Stimulated activated CD4-positive, alpha-beta T cell treated with anti-CD3 and anti-CD28 coated beads, Interleukin-15, amount 100 ng/mL, for 48 hours (primary cell): Measurements from ENCODE around the gene ETV1.
"Not testable (repeated sequence)": the region's sequence is repeated elsewhere in the genome, so short reads cannot be mapped to it uniquely, and the experiment has no call there.

Experiments used
- DNase-seq, 2 donors: peaks; one replicate each; pipeline ENCODE4 v3.0.0-alpha.2; 2020; ENCODE audit warnings: low read depth in 2 of 2

The ETV1 gene

GRCh38 chr7:13932131-13932530, 57.3 kb downstream of the ETV1 start:
- DNase-seq: no peak

- DNase-seq: no peak
Observed at GRCh38 chr7:13921062-13921461, 68.4 kb downstream of the ETV1 start.

DNA sequence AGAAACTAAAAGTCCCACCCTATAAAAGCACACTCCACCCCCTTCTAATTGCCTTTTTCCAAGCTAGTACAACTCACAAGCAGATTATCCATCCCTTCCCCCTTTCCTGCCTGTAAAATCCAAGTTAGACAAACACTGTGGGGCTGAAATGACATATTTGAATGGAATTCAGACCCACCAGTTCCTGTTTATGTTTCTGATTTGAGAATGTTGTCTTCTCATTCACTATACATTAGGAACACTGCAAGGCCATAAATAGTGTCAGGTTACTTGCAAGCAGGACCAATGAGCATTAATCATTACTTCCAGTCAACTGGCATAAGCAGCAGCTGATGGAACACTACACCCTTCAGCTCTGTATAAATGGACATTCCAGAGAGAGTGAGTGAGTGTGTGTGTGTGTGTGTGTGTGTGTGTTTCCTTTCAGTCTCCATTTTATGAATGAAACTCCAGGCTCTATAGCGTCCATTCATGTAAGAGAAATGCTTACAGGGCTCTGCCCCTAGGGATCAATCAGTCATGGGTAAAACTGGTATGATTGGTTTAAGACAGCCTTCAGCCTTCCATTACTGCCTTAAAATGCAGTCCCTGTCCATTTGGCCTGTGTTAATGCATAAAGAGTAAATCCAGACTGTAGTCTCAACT, 69.3 kb downstream of the ETV1 start:
- no peak for DNase-seq

GRCh38 chr7:13918333-13918732, 71.1 kb downstream of the ETV1 start:
- not testable (repeated sequence) for DNase-seq

DNA sequence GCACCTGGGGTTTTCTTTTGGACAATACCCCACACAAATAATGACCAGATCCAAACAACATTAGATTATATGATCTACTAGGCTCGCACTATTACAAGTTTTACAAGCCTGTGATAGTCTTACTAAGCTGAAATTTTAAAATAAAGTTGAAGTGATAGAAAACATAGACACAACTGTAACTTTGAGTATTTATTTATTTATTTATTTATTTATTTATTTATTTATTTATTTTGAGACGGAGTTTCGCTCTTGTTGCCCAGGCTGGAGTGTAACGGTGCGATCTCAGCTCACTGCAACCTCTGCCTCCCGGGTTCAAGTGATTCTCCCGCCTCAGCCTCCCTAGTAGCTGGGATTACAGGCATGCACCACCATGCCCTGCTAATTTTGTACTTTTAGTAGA, 72.4 kb downstream of the ETV1 start:
- not testable (repeated sequence) for DNase-seq

GRCh38 chr7:13915891-13916290, 73.6 kb downstream of the ETV1 start:
- no peak for DNase-seq

DNA sequence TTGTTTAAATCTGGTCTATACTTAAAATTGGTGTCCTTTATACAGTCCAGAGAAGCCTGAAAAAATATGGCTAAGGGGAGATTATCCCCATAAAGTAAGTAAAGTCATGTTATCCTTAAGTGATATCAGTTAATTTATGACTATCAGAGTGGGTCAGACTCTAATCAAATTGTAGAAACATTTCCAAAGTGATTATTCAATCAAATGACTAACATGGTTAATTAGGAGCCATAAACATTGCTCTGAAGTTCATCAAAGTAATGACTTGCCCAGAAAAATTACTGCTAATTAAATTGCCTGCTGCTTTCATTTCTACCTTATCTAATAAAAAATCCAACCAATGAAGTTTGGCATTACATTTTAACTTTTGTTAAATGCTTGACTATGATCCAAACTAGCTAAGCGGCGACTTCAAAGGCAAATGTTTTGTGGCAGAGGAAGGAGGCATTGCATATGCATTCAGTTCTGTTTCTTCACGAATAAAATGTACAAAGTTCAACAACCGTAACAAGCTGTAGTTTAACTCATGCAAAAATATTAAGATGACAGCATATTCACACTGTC, 76.7 kb downstream of the ETV1 start:
- DNase-seq: no peak

DNA sequence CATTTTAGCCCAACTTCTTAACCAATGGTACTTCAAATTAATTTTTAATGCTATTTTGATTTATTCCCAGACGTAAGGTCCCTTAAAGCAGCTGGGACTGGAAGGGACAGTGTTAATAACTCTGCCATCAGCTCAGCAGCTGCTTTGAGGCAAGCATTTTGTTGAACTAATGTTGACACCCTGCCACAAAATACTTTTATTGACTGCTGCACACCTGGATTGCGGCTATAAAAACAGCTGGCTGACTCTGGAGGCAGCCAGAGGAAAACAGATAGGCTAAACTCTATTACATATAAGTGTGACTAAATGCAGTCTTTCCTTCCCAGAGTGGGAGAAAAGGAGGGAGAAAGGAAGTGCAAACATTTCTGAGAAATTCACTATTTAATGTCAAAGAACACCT, 77.6 kb downstream of the ETV1 start:
- no peak for DNase-seq

DNA sequence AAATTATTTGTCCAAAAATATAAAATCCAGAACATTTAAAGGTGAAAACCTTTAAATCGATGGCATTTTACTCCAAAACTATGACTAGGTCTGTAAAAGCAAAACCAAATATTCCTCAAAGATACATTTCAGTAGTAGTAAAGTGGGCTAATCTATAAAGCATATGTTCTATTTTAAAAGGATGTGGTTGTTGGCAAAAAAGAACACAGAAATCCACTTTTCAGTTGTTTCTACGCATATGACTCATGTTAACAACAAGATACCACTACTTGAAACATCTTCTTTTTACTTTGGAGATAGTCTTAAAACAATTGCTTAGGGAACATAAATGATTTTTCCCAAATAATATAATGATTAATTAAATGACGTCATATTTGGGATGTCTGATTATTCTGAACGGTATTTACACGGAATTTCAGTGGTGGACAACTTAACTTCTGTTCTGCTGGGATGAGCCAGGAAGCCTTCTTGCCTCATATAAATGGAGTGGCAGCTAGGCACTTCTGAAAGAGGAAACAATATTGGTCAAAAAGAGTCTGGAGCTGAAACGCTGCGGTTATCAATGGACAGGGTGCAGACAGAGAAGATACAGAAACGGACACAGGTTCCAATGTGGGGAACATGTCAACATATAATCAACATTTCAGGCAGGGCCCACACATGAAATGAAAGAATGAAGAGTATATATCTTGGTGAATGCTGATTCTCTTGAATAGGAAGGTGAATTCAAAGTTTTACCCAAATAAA, 78.5 kb downstream of the ETV1 start:
- DNase-seq: no peak

DNA sequence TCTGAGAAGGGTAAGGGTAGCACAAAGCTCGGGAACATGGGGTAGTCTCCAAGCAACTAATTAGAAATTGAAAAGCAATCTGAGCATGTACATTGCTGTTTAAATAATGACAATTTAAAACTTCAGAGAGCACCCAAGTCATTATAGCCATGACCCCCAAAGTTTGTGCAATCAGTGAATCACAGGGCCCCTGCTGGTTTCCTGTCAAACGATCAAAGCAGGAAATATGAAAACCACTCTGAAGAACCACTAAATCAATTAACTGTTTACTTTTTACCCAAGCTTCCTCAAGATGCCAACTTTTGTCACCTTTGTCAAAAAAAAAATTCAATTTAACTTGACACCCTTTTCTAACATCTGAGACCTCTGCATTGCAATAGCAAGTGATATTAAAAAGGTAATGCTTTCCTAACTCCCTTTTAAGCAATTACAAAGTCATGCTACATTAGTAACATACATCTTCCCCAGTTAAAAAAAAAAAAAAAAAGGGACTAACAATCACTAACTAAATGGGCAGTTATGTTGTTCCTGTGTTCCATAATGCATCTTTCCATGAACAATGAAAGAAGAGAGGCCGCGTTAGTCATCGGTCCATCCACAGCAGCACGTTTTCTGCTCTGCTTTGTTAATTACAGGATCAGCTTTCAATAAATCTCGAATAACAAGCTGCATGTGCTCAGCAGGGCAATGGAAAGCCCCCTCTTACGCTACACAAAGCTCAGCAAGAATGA, 80.6 kb downstream of the ETV1 start:
- DNase-seq: no peak

DNA sequence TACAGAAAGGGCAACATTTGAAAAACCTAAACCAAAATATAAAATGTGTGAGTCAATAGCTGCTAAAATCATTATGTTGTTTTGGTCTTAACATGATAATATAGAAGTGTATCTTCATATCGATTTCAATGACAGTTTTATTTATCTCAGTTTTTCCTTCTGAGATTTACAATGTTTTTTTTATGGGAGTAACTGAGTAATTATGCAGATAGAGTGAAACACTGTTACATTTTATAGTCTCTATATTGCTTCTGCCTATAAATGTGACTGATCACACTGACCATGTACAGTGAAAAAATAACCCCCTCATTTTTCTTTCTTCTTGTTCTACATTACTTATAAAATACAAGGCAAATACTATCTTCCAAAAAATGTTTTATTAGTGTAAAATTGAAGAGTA, 81.6 kb downstream of the ETV1 start:
- DNase-seq: no peak

DNA sequence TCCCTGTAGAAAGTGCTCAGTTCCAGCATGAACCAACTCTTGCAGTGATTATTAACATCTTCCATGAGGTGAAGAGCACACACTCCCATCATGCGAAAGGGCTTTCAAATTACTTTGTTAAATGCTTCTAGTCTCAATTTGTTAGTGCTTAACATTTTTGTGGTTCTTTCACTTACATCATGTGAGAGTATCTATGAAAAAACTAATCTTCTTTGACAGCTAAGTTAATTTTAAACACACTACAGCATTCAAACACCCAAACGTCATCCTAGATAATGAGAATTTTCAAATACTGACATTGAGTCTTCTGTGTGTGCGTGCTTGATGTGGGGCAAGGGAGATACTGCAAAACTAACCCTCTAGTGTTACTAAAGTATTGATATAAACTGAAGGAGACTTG, 84.8 kb downstream of the ETV1 start:
- no peak for DNase-seq

GRCh38 chr7:13904007-13904406, 85.5 kb downstream of the ETV1 start:
- DNase-seq: no peak

GRCh38 chr7:13901577-13901976, 87.9 kb downstream of the ETV1 start:
- DNase-seq: no peak

DNA sequence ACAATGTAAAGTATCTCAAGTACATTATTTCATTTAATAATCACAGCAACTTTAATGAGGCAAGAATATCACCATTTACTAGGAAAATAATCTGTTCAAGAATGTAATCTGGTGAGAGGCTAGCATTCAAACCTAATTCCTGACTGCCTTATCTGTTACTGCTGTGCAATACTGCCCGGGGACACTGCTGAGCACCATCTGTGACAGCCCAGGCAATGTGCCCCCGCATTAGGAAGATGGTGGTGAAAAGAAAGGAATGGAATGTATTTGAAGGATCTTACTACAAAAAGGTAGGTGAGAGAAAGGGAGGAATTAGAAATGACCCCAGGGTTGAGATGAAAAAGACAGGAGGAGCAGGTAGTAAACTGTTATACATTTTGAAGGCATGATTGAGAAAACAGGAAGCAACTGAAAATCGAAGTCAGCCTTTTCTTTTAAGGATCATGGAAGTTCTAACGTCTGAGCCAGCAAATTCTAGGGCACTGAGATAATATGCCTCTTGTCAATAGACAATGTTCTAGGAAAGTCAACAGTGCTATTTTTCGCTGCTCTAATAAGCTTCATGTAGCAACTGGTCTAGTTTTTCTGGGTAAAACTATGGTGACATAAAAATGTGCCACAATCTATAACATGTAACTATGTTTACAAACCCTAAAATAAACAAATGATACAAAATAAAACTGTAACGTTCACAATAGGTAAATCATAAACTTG, 90.4 kb downstream of the ETV1 start:
- DNase-seq: no peak

- DNase-seq: no peak
Observed at GRCh38 chr7:13897819-13898218, 91.6 kb downstream of the ETV1 start.

DNA sequence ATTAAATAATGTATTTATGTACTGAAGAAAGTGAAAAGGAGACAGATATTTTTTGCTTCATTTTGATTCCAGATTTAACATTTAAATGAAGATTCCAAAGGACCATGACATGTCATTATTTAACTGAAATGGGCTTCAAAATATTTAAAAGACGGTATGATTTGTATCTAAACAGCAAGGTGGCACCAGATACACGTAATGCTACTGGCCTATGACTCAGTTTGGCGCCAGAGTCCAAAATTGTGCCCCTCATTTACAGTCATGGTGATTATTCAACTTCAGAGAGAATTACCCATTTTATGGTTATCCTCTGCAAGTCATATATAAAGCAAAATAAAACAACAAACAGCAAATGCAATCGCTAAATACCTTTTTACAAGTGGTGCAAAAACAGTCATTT, 94.5 kb downstream of the ETV1 start:
- DNase-seq: no peak

DNA sequence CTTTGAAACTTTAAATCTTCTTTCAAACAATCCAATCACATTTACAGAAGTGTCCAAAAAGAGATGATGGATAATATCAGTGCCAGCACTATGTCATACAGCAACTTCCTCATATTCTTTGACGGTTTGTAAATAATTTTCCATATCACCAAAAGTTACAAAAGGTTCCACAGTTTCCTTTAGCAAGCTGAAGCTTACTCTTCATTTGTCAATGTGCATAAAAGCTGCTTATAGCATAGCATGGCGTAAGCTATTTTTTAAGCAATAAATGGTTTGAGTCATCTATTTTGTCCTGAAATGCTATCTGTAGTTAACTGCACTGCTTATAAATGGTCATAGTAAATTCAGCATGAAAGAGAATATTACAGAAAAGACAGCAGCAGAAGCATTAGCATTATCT, 95.1 kb downstream of the ETV1 start:
- DNase-seq: no peak

GRCh38 chr7:13890793-13891192, 98.7 kb downstream of the ETV1 start:
- no peak for DNase-seq

DNA sequence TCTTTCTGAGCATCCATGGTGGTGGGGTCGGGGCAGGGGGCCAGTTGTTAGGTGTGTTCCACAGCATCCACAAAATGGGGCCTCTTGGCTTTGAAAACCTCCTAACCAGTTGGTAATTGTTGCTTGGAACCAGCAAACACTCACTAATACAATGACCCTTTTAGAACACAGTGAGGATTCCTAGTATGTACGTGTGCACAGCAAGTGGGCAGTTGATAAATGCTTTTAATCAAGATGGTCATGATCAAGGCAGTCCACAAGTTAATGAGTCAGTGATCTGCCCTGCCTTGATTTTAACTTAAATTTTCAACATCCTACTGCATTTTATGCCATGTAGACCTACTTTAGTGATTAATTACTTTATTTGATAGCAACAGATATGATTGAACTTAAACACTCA, 103.1 kb downstream of the ETV1 start:
- no peak for DNase-seq

GRCh38 chr7:13882051-13882450, 107.4 kb downstream of the ETV1 start:
- DNase-seq: no peak

GRCh38 chr7:13880789-13881188, 108.7 kb downstream of the ETV1 start:
- DNase-seq: no peak
